ENCODE measurements around the gene RANBP9.

The RANBP9 gene

GRCh38 chr6:13679996-13680395, 31.6 kb downstream of the RANBP9 start:
- in situ Hi-C loops (cut with MboI; ENCODE audit: low sequenced_read_pairs), result no loop called here

- in situ Hi-C loops (cut with MboI; ENCODE audit: low sequenced_read_pairs), result no loop called here
Measured at GRCh38 chr6:13678255-13678983, 33.2 kb downstream of the RANBP9 start.

- in situ Hi-C loops (cut with MboI; ENCODE audit: low sequenced_read_pairs), result no loop called here
Measured at GRCh38 chr6:13677878-13678254, 33.8 kb downstream of the RANBP9 start.

DNA sequence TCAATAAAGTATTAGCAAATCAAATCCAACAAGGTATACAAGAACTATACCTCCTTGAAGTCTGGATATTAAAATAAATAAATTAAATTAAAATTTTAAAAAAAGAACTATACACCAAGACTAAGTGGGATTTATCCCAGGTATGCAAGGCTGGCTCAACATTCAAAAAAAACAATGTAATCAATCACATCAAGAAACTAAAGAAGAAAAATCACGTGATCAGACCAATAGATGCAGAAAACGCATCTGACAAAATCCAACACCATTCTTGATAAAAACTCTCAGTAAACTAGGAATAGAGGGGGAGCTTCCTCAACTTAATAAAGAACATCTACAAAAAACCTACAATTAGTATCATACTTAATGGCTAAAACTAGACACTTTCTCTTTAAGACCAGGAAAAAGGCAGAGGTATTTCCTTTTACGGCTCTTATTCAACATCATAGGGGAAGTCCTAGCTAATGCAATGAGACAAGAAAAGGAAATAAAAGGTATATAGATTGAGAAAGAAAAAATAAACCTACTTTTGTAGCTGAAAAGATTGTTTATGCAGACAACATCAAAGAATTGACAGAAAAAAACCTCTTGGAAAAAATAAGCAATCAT, 35.0 kb downstream of the RANBP9 start:
- in situ Hi-C loops (cut with MboI; ENCODE audit: low sequenced_read_pairs), result no loop called here

DNA sequence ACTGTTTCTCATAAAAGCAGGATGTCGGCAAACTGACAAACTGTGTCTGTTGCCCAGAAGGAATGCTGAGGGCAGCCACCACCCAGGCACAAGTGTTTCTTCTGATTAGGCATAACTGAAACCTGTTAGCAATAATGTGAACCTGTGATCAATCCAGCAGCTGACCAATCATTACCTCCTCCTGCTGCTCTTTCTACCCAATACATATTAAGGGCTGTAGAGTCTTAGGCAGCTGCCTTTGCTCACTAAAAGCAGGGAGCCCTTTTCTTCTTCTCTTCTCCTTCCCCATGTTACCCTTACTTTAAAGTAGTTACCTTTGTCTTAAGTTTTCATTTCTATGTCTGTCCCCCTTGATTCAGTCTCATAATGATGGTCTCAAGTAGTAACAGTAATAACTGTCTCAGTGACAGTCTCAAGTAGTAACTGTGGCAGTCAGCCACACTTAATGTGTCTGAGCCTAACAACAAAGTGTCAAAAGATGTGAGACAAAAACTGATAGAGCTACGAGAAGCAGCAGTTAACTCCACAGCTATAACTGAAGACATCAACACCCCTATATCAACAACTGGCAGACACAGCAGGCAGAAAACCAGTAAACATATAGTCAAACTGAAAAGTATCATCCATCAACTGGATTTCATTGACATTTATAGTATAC, 37.0 kb downstream of the RANBP9 start:
- in situ Hi-C loops (cut with MboI; ENCODE audit: low sequenced_read_pairs), result no loop called here

GRCh38 chr6:13673825-13674444, 37.7 kb downstream of the RANBP9 start:
- in situ Hi-C loops (cut with MboI; ENCODE audit: low sequenced_read_pairs), result no loop called here

GRCh38 chr6:13673368-13673767, 38.3 kb downstream of the RANBP9 start:
- in situ Hi-C loops (cut with MboI; ENCODE audit: low sequenced_read_pairs), result no loop called here

- in situ Hi-C loops (cut with MboI; ENCODE audit: low sequenced_read_pairs), result no loop called here
Measured at GRCh38 chr6:13672904-13673303, 38.7 kb downstream of the RANBP9 start.

DNA sequence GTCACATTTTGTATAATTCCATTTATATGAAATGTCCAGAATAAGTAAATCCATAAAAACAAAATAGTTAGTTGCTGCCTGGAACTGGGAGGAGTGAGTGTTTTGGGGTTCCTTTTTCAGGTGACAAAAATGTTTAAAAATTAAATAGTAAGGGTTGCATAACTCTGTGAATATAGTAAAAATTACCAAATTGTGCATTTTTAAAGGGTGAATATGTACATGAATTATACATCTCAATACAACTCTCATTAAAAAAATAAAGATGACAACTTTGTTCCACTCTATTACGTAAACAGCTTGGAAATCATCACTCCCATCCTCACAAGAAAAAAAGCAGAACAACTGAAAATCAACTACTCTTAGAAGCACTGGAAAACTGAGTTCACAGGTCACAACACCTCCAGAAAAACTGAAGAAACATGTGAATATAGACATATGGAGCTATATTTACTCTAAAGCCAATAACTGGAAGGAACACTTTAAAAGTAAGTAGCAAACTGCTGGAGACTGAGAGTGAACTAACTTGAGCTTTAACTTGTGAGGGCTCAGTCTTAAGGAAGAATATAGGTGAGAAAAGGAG, 40.0 kb downstream of the RANBP9 start:
- in situ Hi-C loops (cut with MboI; ENCODE audit: low sequenced_read_pairs), result no loop called here

- in situ Hi-C loops (cut with MboI; ENCODE audit: low sequenced_read_pairs), result no loop called here
Measured at GRCh38 chr6:13669476-13669875, 42.2 kb downstream of the RANBP9 start.

DNA sequence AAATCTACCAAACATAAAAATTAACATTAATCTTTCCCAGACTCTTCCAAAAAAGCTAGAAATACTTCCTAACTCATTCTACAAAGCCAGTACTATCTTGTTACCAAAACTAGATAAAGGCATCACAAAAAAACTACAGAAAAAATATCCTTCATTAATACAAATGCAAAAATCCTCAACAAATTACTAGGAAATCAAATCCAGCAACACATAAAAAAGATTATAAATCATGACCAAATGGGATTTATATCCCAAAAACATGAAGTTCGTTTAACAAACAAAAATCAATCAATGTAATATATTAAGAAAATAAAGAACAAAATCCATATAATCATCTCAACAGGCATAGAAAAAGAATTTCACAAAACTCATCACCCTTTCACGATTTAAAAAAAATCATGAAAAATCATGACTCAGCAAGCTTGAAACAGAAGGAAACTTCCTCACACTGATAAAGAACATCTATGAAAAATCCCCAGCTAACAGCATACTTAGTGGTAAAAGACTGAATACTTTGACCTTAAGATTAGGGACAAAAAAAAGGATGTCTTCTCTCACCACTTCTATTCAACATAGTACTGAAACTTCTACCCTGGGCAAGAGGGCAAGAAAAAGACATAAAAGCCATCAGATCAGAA, 43.2 kb downstream of the RANBP9 start:
- in situ Hi-C loops (cut with MboI; ENCODE audit: low sequenced_read_pairs), result no loop called here

GRCh38 chr6:13667655-13668054, 44.0 kb downstream of the RANBP9 start:
- in situ Hi-C loops (cut with MboI; ENCODE audit: low sequenced_read_pairs), result no loop called here

DNA sequence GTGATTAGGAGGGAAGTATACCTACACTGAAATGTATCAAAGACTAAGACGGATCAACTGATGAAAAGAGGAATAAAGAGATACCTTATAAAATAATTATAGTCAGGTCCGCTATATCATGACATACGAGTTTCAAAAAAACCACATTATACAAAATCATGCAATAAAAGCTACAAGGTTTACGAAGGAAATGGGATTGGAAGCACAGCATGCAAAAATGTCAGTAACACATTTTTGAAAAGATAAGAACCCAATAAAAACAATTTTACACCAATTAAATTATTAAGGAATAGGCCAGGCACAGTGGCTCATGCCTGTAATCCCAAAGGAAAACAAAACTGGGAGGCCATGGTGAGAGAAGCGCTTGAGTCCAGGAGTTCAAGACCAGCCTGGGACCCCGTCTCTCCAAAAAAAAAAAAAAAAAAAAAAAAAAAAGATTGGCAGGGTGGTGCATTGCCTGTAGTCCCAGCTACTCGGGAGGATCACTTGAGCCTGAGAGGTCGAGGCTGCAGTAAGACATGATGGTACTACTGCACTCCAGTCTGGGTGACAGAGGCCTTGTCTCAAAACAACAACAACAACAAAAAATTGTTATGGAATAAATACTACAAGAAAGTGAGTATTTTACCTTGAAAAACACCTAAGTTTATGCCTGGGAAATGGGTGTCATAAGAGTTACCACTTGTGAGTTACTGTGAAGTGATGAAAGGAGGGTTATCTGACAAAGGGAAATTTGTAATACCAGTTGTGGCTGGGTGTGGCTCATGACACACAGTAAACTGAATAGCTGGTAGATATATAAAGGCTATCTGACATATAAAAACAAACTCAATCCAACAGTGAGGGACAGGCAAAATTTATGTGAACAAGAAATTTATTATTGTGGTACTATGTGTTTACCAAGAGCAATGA, 45.2 kb downstream of the RANBP9 start:
- in situ Hi-C loops (cut with MboI; ENCODE audit: low sequenced_read_pairs), result no loop called here

- in situ Hi-C loops (cut with MboI; ENCODE audit: low sequenced_read_pairs), result no loop called here
Measured at GRCh38 chr6:13664703-13665352, 46.8 kb downstream of the RANBP9 start.

GRCh38 chr6:13663986-13664385, 47.6 kb downstream of the RANBP9 start:
- in situ Hi-C loops (cut with MboI; ENCODE audit: low sequenced_read_pairs), result no loop called here

- in situ Hi-C loops (cut with MboI; ENCODE audit: low sequenced_read_pairs), result no loop called here
Measured at GRCh38 chr6:13662651-13663334, 48.8 kb downstream of the RANBP9 start.

DNA sequence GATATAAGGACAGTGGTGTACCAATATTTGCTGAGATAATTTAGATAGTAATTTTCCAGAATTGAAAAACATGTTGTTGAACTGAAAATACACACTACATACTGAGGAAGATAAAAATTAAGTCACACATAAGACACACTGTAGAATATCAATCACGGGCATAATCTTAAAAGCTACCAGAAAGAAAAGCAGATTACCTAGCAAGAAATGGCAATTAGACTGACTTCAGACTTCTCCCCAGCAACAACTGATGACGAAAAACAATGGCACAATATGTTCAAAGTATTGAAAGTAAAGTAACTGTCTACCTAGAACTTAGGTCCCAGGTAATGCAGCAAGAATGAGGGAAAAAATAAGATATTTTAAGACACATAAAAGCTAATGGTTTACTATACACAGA, 50.0 kb downstream of the RANBP9 start:
- in situ Hi-C loops (cut with MboI; ENCODE audit: low sequenced_read_pairs), result no loop called here

DNA sequence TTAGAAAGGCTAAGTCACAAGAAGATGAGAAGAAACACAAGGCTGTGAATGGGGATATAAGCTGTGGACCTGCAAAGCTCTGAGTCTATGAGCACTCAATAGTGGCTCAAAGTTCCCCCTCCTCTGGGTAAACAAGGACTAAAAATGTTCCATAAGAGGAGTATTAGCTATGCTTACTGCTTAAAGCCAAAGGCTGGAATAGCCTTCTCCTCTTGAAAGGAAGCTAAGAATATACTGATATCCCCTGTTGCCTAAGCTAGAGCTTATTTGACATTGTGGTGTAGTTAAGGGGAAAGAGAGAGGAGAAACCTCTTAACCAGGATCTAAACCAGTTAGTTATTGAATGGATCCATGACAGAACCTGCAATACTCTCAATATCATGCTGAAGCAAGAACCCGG, 50.7 kb downstream of the RANBP9 start:
- in situ Hi-C loops (cut with MboI; ENCODE audit: low sequenced_read_pairs), result no loop called here

- in situ Hi-C loops (cut with MboI; ENCODE audit: low sequenced_read_pairs), result no loop called here
Measured at GRCh38 chr6:13660273-13660672, 51.4 kb downstream of the RANBP9 start.
